Spinal cord (tissue), 10 donors: Measurements from ENCODE around the gene CYP2C19. TPM values are rescaled to one million over a fixed set of nuclear protein-coding genes. Genes with fewer than 3 reads are reported as not detected.
"Not testable (repeated sequence)": the region's sequence is repeated elsewhere in the genome, so short reads cannot be mapped to it uniquely, and the experiment has no call there.

Experiments
- DNase-seq, 6 donors: peaks; one replicate each; pipeline versions ENCODE4 v3.0.0 to v3.0.0-alpha.2; 2013 to 2015; ENCODE audit warnings: low spot score in 6 of 6, low read depth in 4 of 6
- H3K27ac ChIP-seq: one replicate; pipeline ENCODE4 v1.5.1; 2013; ENCODE audit warnings: low read depth, low read length, control low read depth
- H3K27me3 ChIP-seq: one replicate; pipeline ENCODE4 v1.6.1; 2013; ENCODE audit warnings: low read length; ENCODE audit not compliant: control insufficient read depth, insufficient read depth
- H3K36me3 ChIP-seq: one replicate; pipeline ENCODE4 v1.6.1; 2013; ENCODE audit warnings: low read length; ENCODE audit not compliant: control insufficient read depth, insufficient read depth
- H3K4me1 ChIP-seq: one replicate; pipeline ENCODE4 v1.6.1; 2013; ENCODE audit warnings: low read length; ENCODE audit not compliant: control insufficient read depth, insufficient read depth
- H3K4me3 ChIP-seq: one replicate; pipeline ENCODE4 v1.5.1; 2013; ENCODE audit warnings: low read depth, low read length, control low read depth
- H3K9me3 ChIP-seq: one replicate; pipeline ENCODE4 v1.6.1; 2013; ENCODE audit warnings: low read length; ENCODE audit not compliant: control insufficient read depth, insufficient read depth
- WGBS: methylation state at CpG from one replicate; pipeline ENCODE4 v1.1.5; 2013; ENCODE audit warnings: missing lambda C conversion rate; ENCODE audit not compliant: insufficient coverage; 5-methylcytosine and 5-hydroxymethylcytosine counted together
- polyA plus RNA-seq, 2 donors: library from polyadenylated mRNA; unstranded; fragments of 120-200 nt; gene quantifications; one replicate each; pipeline ENCODE4 v1.2.1, GENCODE V29; 2013; ENCODE audit not compliant: insufficient read length in 2 of 2
- total RNA-seq, 2 donors: library from RNA; depleted of rRNA in 1 of 2; stranded (reverse); fragments of 120-200 nt in 1 of 2; fragments of >200 nt in 1 of 2; gene quantifications; one replicate each; pipeline versions ENCODE4 v1.2.3 to v1.2.4, GENCODE V29; 2013 to 2014
- donor health status: healthy.

The CYP2C19 gene
- total and polyA plus RNA-seq, 4 donors = 0.08 to 0.22 TPM; not detected in 2

GRCh38 chr10:94780844-94781243 lies 18.4 kb downstream of the CYP2C19 start:
- H3K27me3 ChIP-seq = no peaks in the 10 kb centered on the region
- H3K4me1 ChIP-seq = no peaks in the 10 kb centered on the region
- H3K36me3 ChIP-seq = no peaks in the 10 kb centered on the region
- no peaks in the 10 kb centered on the region for H3K9me3 ChIP-seq
- no peak overlapping the region for H3K4me3 ChIP-seq
- WGBS = no CpG with 5 or more reads among the region's 1 CpG
- H3K27ac ChIP-seq = no peak overlapping the region
- peak in 1 of 6 donors; percentile 1 for DNase-seq

- no peaks in the 10 kb centered on the region for H3K9me3 ChIP-seq
These were observed 21.8 kb downstream of the CYP2C19 start for GRCh38 chr10:94784256-94784655.

GRCh38 chr10:94785211-94785610 lies 22.7 kb downstream of the CYP2C19 start:
- Histone ChIP-seq H3K27me3 (no peaks in the 10 kb centered on the region), H3K9me3 (no peaks in the 10 kb centered on the region), H3K36me3 (no peaks in the 10 kb centered on the region), H3K4me3 (no peak overlapping the region), H3K27ac (no peak overlapping the region), H3K4me1 (no peaks in the 10 kb centered on the region)
- DNase-seq = no peak
- no CpG with 5 or more reads among the region's 2 CpGs for WGBS

More at GRCh38 chr10:94784256-94784655, 21.8 kb downstream of the CYP2C19 start:
- Histone ChIP-seq H3K27me3 (no peaks in the 10 kb centered on the region), H3K4me3 (no peak overlapping the region), H3K36me3 (no peaks in the 10 kb centered on the region), H3K27ac (no peak overlapping the region), H3K4me1 (no peaks in the 10 kb centered on the region)
- DNase-seq = no peak

GRCh38 chr10:94800551-94800950 lies 38.1 kb downstream of the CYP2C19 start:
- H3K27ac ChIP-seq, DNase-seq, H3K27me3 ChIP-seq, H3K4me1 ChIP-seq, H3K4me3 ChIP-seq, H3K9me3 ChIP-seq, H3K36me3 ChIP-seq: not testable (repeated sequence)
- 82% methylated on average over 3 of the region's 4 CpGs for WGBS

- no peak for DNase-seq
- no peaks in the 10 kb centered on the region for H3K9me3 ChIP-seq
- H3K27me3 ChIP-seq = no peaks in the 10 kb centered on the region
- H3K27ac ChIP-seq = no peak overlapping the region
- H3K36me3 ChIP-seq = no peaks in the 10 kb centered on the region
- H3K4me3 ChIP-seq = no peak overlapping the region
- 64% methylated on average over 1 of the region's 1 CpG for WGBS
- no peaks in the 10 kb centered on the region for H3K4me1 ChIP-seq
These were observed 40.8 kb downstream of the CYP2C19 start for GRCh38 chr10:94803307-94803706.

GRCh38 chr10:94830025-94830424 lies 67.5 kb downstream of the CYP2C19 start:
- 74% methylated on average over 3 of the region's 13 CpGs for WGBS

GRCh38 chr10:94846204-94846603 lies 83.7 kb downstream of the CYP2C19 start:
- Histone ChIP-seq H3K27ac (no peak overlapping the region), H3K4me1 (no peaks in the 10 kb centered on the region), H3K9me3 (no peaks in the 10 kb centered on the region), H3K27me3 (no peaks in the 10 kb centered on the region), H3K36me3 (no peaks in the 10 kb centered on the region), H3K4me3 (no peak overlapping the region)
- no peak for DNase-seq
- no CpG with 5 or more reads among the region's 1 CpG for WGBS

More at GRCh38 chr10:94830025-94830424, 67.5 kb downstream of the CYP2C19 start:
- not testable (repeated sequence) for H3K27me3 ChIP-seq, H3K4me3 ChIP-seq, H3K9me3 ChIP-seq, H3K4me1 ChIP-seq, H3K36me3 ChIP-seq, DNase-seq, H3K27ac ChIP-seq

GRCh38 chr10:94850766-94851165 lies 88.3 kb downstream of the CYP2C19 start:
- H3K36me3 ChIP-seq = no peaks in the 10 kb centered on the region
- no peaks in the 10 kb centered on the region for H3K9me3 ChIP-seq
- no peaks in the 10 kb centered on the region for H3K4me1 ChIP-seq
- no peak for DNase-seq
- H3K27me3 ChIP-seq = no peaks in the 10 kb centered on the region
- WGBS = no CpG with 5 or more reads among the region's 1 CpG
- no peak overlapping the region for H3K27ac ChIP-seq
- H3K4me3 ChIP-seq = no peak overlapping the region

GRCh38 chr10:94851263-94851662 lies 88.8 kb downstream of the CYP2C19 start:
- no peaks in the 10 kb centered on the region for H3K27me3 ChIP-seq
- H3K36me3 ChIP-seq = no peaks in the 10 kb centered on the region
- H3K4me1 ChIP-seq = no peaks in the 10 kb centered on the region
- DNase-seq = no peak
- no peak overlapping the region for H3K4me3 ChIP-seq
- H3K27ac ChIP-seq = no peak overlapping the region
- no peaks in the 10 kb centered on the region for H3K9me3 ChIP-seq

- Histone ChIP-seq H3K36me3 (no peaks in the 10 kb centered on the region), H3K4me1 (no peaks in the 10 kb centered on the region), H3K4me3 (no peak overlapping the region), H3K27ac (no peak overlapping the region), H3K9me3 (no peaks in the 10 kb centered on the region), H3K27me3 (no peaks in the 10 kb centered on the region)
- no peak for DNase-seq
- WGBS = 60% methylated on average over 1 of the region's 3 CpGs
These were observed 90.0 kb downstream of the CYP2C19 start for GRCh38 chr10:94852438-94852837.
